Endothelial cell of umbilical vein (primary cell): Measurements from ENCODE around the gene NDUFA13. TPM values are rescaled to one million over a fixed set of nuclear protein-coding genes. Genes with fewer than 3 reads are reported as not detected.

Source experiments
- BruUV-seq: library from RNA; stranded (reverse); fragments of 400-500 nt; replicated peaks from 2 replicates; lab custom pipeline; 2021; lab: Mats Ljungman, UMichigan
- CTCF ChIA-PET: fragments of 300-600, 350-600 bp; sonication (Branson Sonifier 250); formaldehyde crosslinking; loops from one replicate; lab custom pipeline; 2021; ENCODE audit warnings: antibody characterized with exemption, inconsistent platforms; lab: Charles Lee
- POLR2A ChIA-PET: fragments of 300-600, 350-600 bp; sonication (Branson Sonifier 250); formaldehyde crosslinking; loops from one replicate; lab custom pipeline; 2021; ENCODE audit warnings: antibody characterized with exemption, inconsistent platforms; lab: Charles Lee
- DNase-seq: peaks from one replicate; pipeline ENCODE4 v3.0.0-alpha.2; 2011; ENCODE audit warnings: low read depth, low spot score
- FAIRE-seq: peaks from 2 replicates; lab custom pipeline; 2011; peaks lifted over from hg19 to GRCh38; lab: Jason Lieb, UNC
- H2AFZ ChIP-seq: 2 replicates; pipeline ENCODE4 v1.6.0; 2012; ENCODE audit warnings: low read depth, low read length, control low read depth, inconsistent platforms
- H3K27ac ChIP-seq: 2 replicates; pipeline ENCODE4 v1.5.1; 2011; ENCODE audit warnings: low read depth, mild to moderate bottlenecking, control low read depth, low read length, moderate library complexity; ENCODE audit not compliant: insufficient read depth
- H3K27me3 ChIP-seq, 2 experiments: 2 replicates each; pipeline versions ENCODE4 v1.6.0 to v1.6.1; 2011; ENCODE audit warnings: low read length in 2 of 2, mixed read lengths in 1 of 2; ENCODE audit not compliant: control insufficient read depth in 2 of 2, insufficient read depth in 2 of 2
- H3K36me3 ChIP-seq, 2 experiments: 2 replicates in 1 of 2; 3 replicates in 1 of 2; pipeline ENCODE4 v1.5.1; 2011; ENCODE audit warnings: low read length in 2 of 2, mild to moderate bottlenecking in 1 of 2, moderate library complexity in 1 of 2; ENCODE audit not compliant: control insufficient read depth in 2 of 2, insufficient read depth in 2 of 2; ENCODE audit errors: extremely low read depth in 1 of 2
- H3K4me1 ChIP-seq: 3 replicates; pipeline ENCODE4 v1.5.1; 2011; ENCODE audit warnings: mild to moderate bottlenecking, low read length; ENCODE audit not compliant: control insufficient read depth, insufficient read depth; ENCODE audit errors: extremely low read depth
- H3K4me2 ChIP-seq: 2 replicates; pipeline ENCODE4 v1.6.1; 2011; ENCODE audit warnings: low read length, control low read depth, mixed read lengths; ENCODE audit not compliant: insufficient read depth
- H3K4me3 ChIP-seq, 3 experiments: fragments of 200-600 bp in 1 of 3; sonication (generic), shearing (Covaris generic) in 1 of 3; replicated peaks in 1 of 3; 2 replicates each; pipeline ENCODE4 v1.5.1; 2011 to 2016; ENCODE audit warnings: control low read depth in 3 of 3, low read length in 3 of 3, mild to moderate bottlenecking in 2 of 3, inconsistent platforms in 1 of 3, low read depth in 1 of 3, moderate library complexity in 1 of 3; ENCODE audit not compliant: insufficient read depth in 1 of 3
- H3K79me2 ChIP-seq: 2 replicates; pipeline ENCODE4 v1.6.0; 2012; ENCODE audit warnings: low read length, inconsistent platforms; ENCODE audit not compliant: control insufficient read depth, insufficient read depth
- H3K9ac ChIP-seq: replicated peaks from 2 replicates; pipeline ENCODE3; 2011; ENCODE audit warnings: low read length, control low read depth; ENCODE audit not compliant: insufficient read depth; ENCODE audit errors: extremely low read depth
- H3K9me1 ChIP-seq: replicated peaks from 3 replicates; pipeline ENCODE4 v1.6.0; 2011; ENCODE audit warnings: mild to moderate bottlenecking, low read length; ENCODE audit not compliant: control insufficient read depth, insufficient read depth; ENCODE audit errors: extremely low read depth
- H3K9me3 ChIP-seq: replicated peaks from 2 replicates; pipeline ENCODE4 v1.5.1; 2012; ENCODE audit warnings: low read length, inconsistent platforms; ENCODE audit not compliant: control insufficient read depth, insufficient read depth
- H4K20me1 ChIP-seq: replicated peaks from 2 replicates; pipeline ENCODE3; 2011; ENCODE audit warnings: mild to moderate bottlenecking, low read length; ENCODE audit not compliant: control insufficient read depth, insufficient read depth; ENCODE audit errors: extremely low read depth
- CTCF ChIP-seq, 2 donors: IDR thresholded peaks; 1 replicate in 1 of 2; 2 replicates in 1 of 2; pipeline ENCODE4 v1.5.1; 2011; ENCODE audit warnings: low read length in 2 of 2, mild to moderate bottlenecking in 2 of 2, moderate library complexity in 2 of 2, control low read depth in 1 of 2, inconsistent platforms in 1 of 2, low read depth in 1 of 2; ENCODE audit not compliant: insufficient read depth in 1 of 2; ENCODE audit errors: extremely low read depth in 1 of 2
- FOS ChIP-seq: IDR thresholded peaks from 2 replicates; pipeline ENCODE4 v1.6.1; 2011; ENCODE audit warnings: mild to moderate bottlenecking, low read length, moderate library complexity, borderline replicate concordance; ENCODE audit not compliant: insufficient read depth
- GATA2 ChIP-seq: IDR thresholded peaks from 2 replicates; pipeline ENCODE4 v1.7.0; 2011; ENCODE audit warnings: low read depth, mild to moderate bottlenecking, moderate library complexity, mixed read lengths, low read length; ENCODE audit not compliant: insufficient read length, insufficient read depth
- JUN ChIP-seq: IDR thresholded peaks from 2 replicates; pipeline ENCODE4 v1.6.1; 2011; ENCODE audit warnings: borderline replicate concordance, low read depth; ENCODE audit not compliant: insufficient read length, insufficient read depth
- MYC ChIP-seq: IDR thresholded peaks from one replicate; pipeline ENCODE4 v1.6.1; 2011; ENCODE audit warnings: mild to moderate bottlenecking, low read depth, low read length
- POLR2A ChIP-seq: IDR thresholded peaks from 2 replicates; pipeline ENCODE4 v1.6.1; 2012; ENCODE audit warnings: low read depth, mild to moderate bottlenecking, control low read depth, low read length
- POLR2AphosphoS5 ChIP-seq: IDR thresholded peaks from 2 replicates; pipeline ENCODE4 v1.6.1; 2012; ENCODE audit warnings: low read depth, mild to moderate bottlenecking, control low read depth, low read length, moderate library complexity; ENCODE audit not compliant: insufficient read depth
- dilution Hi-C: fragments of 300-500 bp; cut with MboI; formaldehyde crosslinking; loops from one replicate; pipeline ENCODE4 v1.15.0; 2019; ENCODE audit warnings: low sequenced_read_pairs; ENCODE audit not compliant: extremely low pct_ligation_motif_present
- intact Hi-C: fragments of 100-400 bp; cut with micrococcal nuclease; formaldehyde crosslinking; loops from one replicate; pipeline ENCODE4 v1.10.0; 2022
- polyA plus RNA-seq, 4 experiments: library from polyadenylated mRNA; depleted of rRNA in 3 of 4; stranded (reverse) in 3 of 4; unstranded in 1 of 4; fragments of >200 nt; gene quantifications; 2 replicates each; pipeline versions ENCODE4 v1.2.1 to v1.2.3, GENCODE V29; 2011 to 2012; ENCODE audit warnings: missing spikeins in 1 of 4
- total RNA-seq: library from RNA; stranded (reverse); gene quantifications from 2 replicates; pipeline ENCODE4 v1.2.3, GENCODE V29; 2021
- TF ChIP-seq, protein P1 (sequence below): IDR thresholded peaks from 2 replicates; pipeline ENCODE4 v1.6.1; 2011; ENCODE audit not compliant: insufficient read depth, insufficient read length

The NDUFA13 gene
- total and polyA plus RNA-seq, 2 donors (not counting 3 experiments of a cell fraction or from before 2014, with no cell fraction given): 246 to 799 TPM

DNA sequence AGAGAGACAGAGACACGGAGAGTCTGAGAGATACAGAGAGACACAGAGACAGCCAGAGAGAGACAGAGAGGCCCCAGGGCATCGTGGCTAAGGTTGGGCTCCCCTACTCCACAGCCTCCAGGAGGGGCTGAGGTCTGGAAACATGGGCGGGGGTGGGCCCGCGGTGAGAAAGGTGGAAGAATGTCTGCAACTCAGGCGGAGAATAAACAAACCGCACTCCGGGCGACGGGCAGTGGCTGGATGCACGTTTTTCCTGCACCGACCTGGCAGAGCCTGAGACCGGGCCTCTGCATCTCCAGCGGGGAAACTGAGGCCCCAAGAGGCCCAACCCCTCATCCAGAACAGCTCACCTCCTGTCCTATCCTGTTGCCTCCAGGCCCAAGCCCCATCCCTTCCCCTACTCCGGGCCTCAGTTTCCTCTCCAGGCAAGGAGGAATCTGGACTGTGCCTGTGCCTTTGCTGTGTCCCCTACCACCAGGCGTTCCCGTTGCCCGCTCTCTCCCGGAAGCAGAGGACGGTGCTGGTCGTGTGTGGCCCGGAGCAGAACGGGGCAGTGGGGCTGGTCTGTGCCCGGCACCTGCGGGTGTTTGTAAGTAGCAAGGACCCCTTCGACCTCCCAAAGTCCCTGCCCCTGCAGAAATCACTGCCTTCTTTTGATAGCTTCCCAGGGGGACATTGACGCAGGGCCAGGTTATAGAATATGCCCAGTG lies 18.7 kb downstream of the NDUFA13 start:
- Histone ChIP-seq H3K9ac (no peak overlapping the region), H3K36me3 (no peaks in the 10 kb centered on the region), H3K27me3 (peaks cover 17 to 20% of the 10 kb centered on the region in 2 experiments), H3K4me3 (no peak overlapping the region), H3K27ac (no peak overlapping the region), H3K9me3 (no peaks in the 10 kb centered on the region), H3K4me1 (no peaks in the 10 kb centered on the region), H3K4me2 (no peak overlapping the region), H4K20me1 (no peaks in the 10 kb centered on the region), H3K79me2 (no peaks in the 10 kb centered on the region), H2AFZ (no peak overlapping the region), H3K9me1 (no peaks in the 10 kb centered on the region)
- POLR2A ChIA-PET: no interaction called here
- DNase-seq (no peak), FAIRE-seq (no peak)
- TF ChIP-seq JUN: no peak
- TF ChIP-seq GATA2: no peak
- no peak for TF ChIP-seq POLR2A
- TF ChIP-seq MYC: no peak
- TF ChIP-seq POLR2AphosphoS5: no peak
- no peak for TF ChIP-seq CTCF (IDR thresholded peaks at IDR 0.05; ENCODE audit: extremely low read depth in 1 of 2, insufficient read depth in 1 of 2, low read depth in 1 of 2, low read length in 2 of 2)
- no peak for TF ChIP-seq FOS
- TF ChIP-seq, protein P1, sequence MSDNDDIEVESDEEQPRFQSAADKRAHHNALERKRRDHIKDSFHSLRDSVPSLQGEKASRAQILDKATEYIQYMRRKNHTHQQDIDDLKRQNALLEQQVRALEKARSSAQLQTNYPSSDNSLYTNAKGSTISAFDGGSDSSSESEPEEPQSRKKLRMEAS: no peak
- BruUV-seq: no TSS peak
- CTCF ChIA-PET: interaction anchor here (1.0 to 1.4 kb wide), 3 partner anchors 18 to 88 kb away, joined by 3 to 5 read pairs (median 3); no protein-coding TSS in a partner anchor
- dilution Hi-C loops: no loop called here
- intact Hi-C loops: no loop called here
